ENCODE measurements around the gene TRERF1.

GRCh38 chr6:42385339-42385738 lies 66.4 kb downstream of the TRERF1 start:
- no peak for TF ChIP-seq POLR2A (IDR thresholded peaks at IDR 0.05)
- no peak for TF ChIP-seq CTCF (IDR thresholded peaks at IDR 0.05)
